Loucy (cell line): Measurements from ENCODE around the gene RBFOX2.

ENCODE experiments used
- EZH2phosphoT487 ChIP-seq: fragments of 200-600 bp; IDR thresholded peaks from 2 replicates; pipeline ENCODE4 v1.6.1; 2018; ENCODE audit warnings: antibody characterized with exemption, mild to moderate bottlenecking, moderate library complexity, borderline replicate concordance
- TF ChIP-seq, protein P1 (sequence below): fragments of 200-600 bp; sonication (generic); conservative IDR thresholded peaks from 2 replicates; pipeline ENCODE4 v1.5.1; 2014; ENCODE audit warnings: mild to moderate bottlenecking, antibody characterized with exemption, low read length

DNA sequence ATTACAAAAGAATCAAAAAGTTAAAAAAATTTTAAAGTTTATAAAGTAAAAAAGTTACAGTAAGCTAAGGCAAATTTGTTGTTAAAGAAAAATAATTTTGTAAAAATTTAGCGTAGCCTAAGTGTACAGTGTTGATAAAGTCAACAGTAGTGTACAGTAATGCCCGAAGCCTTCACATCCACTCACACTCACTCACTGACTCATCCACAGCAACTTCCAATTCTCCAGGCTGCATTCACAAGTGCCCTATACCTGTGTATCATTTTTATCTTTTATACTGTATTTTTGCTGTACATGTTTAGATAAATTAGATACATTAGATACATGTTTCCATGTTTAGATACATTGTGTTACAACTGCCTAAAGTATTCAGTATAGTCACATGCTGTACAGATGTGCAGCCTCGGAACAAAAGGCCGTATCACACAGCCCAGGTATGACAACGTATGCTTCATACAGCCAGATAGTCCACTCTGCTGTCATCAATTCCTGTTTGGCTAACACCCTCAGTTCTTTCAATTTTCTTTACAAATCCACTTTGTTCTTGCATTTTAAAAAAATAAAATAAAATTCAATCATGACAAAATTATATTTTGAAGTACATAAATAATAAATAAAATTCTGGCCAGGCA is 80.7 kb downstream of the RBFOX2 start:
- TF ChIP-seq, protein P1, sequence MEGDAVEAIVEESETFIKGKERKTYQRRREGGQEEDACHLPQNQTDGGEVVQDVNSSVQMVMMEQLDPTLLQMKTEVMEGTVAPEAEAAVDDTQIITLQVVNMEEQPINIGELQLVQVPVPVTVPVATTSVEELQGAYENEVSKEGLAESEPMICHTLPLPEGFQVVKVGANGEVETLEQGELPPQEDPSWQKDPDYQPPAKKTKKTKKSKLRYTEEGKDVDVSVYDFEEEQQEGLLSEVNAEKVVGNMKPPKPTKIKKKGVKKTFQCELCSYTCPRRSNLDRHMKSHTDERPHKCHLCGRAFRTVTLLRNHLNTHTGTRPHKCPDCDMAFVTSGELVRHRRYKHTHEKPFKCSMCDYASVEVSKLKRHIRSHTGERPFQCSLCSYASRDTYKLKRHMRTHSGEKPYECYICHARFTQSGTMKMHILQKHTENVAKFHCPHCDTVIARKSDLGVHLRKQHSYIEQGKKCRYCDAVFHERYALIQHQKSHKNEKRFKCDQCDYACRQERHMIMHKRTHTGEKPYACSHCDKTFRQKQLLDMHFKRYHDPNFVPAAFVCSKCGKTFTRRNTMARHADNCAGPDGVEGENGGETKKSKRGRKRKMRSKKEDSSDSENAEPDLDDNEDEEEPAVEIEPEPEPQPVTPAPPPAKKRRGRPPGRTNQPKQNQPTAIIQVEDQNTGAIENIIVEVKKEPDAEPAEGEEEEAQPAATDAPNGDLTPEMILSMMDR = no peak
- TF ChIP-seq EZH2phosphoT487 = no peak
